ENCODE measurements around the gene SIGLEC7. TPM values are rescaled to one million over a fixed set of nuclear protein-coding genes. Genes with fewer than 3 reads are reported as not detected.

The SIGLEC7 gene
- total RNA-seq: 0.44 TPM

DNA sequence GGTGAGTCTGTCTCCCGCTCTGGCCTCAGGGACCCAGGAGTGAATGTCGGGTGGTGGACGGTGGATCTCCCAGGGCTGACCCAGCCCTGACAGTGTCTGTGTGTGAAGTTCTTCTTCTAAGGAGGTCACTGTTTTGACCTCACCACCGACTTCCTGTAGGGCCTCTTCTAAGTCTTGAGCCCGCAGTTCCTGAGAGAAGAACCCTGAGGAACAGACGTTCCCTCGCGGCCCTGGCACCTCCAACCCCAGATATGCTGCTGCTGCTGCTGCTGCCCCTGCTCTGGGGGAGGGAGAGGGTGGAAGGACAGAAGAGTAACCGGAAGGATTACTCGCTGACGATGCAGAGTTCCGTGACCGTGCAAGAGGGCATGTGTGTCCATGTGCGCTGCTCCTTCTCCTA lies at the start of gene SIGLEC7:
SIGLEC7 (plus strand) TSS at position 183 of the 400 bp plus-strand sequence; CDS start at position 252, 69 bp downstream.
- ATAC-seq: no peak

DNA sequence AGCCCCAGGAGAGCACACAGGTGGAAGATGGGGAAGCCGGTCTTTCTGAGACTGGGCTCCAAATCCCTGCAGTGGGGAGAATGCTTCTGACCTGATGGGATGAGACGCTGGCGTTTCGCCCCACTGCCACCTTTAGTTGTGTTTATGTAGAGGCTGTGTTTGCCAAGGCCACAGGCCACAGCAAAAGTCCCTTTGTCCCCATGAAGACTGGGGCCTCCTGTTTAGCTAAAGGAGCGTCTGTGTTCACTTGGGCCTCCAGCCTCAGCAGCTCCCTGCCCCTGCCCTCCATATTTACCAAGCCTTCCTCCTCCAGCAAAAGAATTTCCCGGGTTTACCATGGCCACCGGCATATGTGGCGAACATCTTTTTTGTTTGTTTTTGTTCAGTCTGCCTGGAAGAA lies 49.0 kb upstream of the SIGLEC7 start:
- no peak for ATAC-seq

DNA sequence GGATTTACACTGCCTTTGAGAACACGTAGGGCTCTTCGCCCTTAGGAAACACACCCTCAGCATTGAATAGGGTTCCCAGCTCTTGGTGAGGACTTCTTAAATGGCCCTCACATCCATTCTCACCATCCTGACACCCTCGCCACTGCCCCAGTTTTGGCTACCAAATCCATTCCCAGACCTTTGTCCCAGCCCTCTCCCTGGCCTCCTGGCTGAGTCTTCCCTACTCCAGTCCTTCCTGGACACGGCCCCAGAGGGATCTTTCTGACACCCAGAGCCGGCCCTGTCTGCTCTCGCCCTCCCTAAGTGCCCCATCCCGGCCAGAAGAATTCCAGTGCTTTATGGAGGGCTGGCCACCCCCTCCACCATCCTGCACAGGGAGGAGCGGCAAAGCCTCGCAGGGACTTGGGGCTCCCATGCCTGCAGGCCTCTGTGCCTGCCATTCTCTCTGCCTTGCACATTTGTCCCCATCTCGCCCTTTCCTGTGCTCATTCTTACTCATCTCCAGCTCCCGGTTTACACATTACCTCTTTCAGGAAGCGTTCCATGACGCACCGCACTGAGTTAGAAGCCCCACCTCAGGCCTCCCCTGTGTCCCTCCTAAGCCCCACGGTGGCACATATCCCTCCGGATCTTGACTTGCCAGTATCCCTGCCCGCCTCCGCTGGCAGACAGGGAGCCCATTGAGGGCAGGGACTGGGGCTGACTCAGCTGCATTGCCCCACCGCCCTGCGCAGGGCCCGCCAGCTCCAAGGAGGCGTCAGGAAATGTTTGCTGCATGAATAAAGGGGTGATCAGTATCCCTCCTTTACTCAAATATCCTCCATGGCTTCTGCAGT lies 48.4 kb upstream of the SIGLEC7 start:
- ATAC-seq: peak; percentile 69

DNA sequence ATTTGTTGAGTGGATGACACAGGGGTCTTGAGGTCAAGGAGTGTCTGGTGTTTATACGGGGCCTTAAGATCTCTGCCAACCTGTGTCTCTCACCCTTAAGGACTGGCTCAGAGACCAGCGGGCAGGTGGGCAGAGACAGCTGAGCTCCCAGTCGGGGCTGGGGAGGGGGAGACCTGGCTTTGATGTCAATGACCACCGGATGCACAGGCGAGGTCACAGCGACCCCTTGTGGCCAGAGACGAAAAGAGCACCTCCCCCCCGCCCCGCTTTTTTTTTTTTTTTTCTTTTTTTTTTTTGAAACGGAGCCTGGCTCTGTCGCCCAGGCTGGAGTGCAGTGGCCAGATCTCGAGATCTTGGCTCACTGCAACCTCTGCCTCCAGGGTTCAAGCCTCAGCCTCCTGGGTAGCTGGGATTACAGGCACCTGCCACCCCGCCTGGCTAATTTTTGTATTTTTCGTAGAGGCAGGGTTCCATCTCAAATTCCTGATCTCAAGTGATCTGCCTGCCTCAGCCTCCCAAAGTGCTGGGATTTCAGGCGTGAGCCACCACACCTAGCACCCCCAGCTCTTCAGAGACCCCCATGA lies 47.3 kb upstream of the SIGLEC7 start:
- ATAC-seq: peak; percentile 3

DNA sequence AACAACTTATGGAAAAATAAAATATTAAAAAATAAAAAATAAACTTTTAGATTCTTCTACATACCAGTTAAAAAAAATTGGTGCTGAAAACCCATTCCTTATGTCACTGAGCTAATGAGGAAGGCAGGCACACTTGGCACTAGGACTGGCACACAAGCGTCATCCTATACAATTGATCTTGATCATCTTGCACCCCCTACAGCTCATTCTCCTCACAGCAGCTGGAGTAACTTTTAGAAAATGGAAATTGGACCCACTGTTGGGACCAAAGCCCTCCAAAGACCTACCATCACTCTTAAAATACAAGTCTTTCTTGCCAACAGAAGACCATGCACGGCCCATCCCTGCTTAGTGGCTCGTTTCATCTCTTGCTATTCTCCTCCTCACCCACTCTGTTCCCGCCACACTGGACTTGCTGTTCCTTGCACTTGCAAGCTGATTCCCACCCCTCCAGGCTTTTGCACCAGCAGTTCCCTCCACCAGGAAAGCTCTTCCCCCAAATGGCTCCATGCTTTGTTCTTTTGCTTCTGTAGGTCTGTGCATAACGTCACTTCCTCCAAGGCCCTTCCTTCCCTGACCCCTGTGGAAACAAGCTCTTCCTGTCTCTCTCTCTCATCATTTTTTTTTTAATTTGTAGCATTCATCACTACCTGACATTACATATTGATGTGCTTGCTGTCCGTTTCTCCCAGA lies 45.5 kb upstream of the SIGLEC7 start:
- ATAC-seq: peak; percentile 29

DNA sequence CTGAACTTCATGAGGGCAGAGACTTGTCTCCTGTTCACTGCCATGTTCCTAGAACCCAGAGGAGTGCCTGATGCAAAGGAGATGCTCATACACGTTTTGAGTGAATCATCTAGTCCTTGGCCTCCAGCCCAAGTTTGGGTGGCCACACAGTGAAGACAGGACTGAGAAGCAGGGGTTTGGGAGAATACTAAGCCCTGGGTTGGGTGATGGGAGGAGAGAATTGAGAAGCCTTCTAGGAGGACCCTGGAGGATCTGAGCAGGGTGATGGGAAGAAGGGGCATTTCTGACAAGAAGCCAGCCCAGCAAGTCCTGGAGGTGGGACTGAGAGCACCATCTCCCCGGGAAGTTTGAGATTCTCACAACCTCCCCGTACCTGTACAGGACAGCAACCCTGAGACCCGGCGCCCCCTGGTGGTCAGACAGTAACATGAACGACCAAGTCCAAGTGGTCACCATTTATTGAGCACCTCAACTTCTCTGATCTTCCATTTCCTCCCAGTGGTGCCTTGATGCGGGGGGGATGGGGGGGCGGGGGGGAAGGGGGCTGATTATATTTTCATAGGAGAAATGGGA lies 44.8 kb upstream of the SIGLEC7 start:
- peak; percentile 64 for ATAC-seq

DNA sequence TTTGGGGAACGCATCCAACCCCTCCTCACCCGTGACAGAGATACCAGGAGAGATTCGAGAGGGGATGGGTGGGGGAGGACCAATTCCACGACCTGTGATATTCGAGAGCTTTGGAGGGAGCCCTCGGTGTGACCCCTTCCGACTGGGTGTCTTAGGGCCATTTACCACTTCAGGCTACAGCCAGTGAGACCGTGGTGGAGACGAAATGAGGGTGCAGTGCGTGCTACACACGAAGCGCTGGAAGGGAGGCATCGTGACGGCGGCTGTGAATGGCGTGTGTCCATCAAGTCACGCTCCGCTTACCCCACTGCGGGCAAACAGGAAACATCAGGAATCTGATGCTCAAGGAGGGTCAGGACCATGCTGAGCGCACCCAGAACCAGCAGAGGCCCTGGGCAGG lies 44.3 kb upstream of the SIGLEC7 start:
- ATAC-seq: no peak

DNA sequence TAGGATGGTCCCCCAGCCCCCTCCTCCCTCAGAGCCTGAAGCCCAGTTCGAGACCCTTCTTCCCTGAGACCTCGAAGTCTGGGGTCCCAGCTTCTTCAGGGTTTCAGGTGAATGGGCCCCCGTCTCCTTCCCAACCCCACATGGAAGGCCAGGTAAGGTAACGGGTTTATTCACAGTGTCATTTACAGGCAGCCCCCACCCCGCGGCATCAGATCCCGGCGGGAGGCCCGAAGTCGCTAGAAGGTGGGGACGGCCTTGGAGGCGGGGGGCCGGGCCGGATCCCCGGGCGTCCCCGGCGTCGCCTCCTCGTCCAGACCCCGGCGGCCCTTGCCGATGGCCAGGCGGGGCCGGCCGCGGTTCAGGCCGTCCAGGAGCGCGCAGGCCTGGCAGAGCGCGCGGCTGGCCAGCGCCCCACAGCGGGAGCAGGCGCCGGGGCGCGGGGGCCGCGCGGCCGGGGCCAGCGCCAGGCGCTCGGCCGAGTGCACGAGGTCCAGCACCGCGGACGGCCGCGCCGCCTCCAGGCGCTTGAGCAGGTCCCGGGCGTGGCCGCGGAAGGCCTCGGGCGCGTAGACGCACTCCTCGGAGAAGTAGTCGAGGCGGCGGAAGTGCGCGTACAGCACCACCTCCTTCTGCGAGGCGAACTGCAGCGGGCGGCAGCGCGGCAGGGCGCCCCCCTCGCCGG lies 43.6 kb upstream of the SIGLEC7 start:
- no peak for ATAC-seq

DNA sequence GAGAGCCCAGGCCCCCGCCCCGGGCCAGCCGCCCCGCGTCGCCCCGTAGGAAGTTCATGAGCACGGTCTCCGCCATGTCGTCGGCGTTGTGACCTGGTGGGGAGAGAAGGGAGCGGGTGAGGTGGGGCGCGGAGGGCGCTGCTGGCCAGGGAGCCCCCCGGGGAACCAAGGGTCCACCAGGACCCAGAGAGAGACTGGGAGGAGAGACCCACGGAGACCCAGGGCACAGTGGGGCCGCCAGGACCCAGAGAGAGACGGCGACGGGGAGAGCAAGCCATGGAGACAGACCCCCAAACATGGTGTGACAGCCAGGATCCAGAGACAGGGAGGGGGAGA lies 43.1 kb upstream of the SIGLEC7 start:
- no peak for ATAC-seq

DNA sequence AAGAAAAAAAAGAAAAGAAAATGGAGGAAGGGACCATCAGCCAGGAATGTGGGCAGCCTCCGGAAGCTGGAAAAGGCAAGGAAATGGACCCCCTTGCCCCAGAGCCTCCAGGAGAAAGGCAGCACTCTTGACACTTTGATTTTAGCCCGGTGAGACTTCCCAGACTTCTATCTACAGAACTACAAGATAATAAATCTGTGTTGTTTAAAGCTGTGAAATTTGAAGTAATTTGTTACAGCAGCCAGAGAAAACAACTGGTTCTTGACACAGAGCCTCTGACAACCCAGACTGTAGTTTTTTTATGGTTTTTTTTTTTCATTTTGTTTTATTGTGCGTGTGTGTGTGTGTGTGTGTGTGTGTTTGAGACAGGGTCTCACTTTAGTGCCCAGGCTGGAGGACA lies 41.5 kb upstream of the SIGLEC7 start:
- no peak for ATAC-seq

DNA sequence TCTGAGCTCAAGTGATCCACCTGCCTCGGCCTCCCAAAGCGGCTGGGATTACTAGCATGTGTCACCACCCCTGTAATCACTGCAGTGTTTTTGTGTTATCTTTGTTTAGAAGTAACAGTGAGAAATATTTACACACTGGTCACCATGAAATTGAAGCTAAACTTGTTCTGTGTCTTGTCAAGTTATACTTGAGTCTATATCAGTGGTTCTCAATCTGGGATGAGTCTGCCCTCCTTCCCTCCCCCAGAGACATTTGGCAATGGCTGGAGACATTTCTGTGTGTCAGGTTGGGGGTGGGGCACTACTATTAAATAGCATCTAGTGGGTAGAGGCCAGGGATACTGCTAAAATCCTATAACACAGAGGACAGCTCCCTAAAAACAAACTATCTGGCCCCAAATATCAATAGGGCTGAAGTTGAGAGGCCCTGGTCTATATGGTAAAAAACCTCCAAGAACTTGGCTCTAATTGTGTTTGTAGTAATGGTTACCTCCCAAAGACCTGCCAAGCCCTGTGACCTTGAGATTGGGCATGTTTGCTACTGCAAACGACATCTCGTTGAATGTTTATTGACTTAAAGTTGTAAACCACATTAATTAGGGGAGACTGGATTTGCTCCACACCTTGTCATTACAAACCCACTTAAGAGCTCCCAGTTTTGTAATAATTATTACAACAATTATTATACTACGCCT lies 40.8 kb upstream of the SIGLEC7 start:
- ATAC-seq: no peak

DNA sequence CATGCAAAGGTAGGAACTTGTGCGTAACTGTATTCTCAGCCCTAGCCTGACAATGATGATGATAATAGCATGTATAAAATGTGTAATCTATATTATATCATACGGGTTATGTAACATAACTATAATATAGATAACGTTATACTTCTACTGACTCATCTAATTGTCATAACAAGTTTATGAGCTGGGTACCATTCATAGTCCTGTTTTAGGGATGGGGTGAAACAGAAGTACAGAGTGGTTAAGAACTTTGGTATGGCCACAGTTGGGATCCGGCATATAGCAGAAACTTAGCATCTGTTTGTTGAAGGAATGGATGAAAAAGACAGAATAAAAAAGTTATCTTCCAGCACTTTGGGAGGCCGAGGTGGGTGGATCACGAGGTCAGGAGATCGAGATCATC lies 39.1 kb upstream of the SIGLEC7 start:
- ATAC-seq: no peak

DNA sequence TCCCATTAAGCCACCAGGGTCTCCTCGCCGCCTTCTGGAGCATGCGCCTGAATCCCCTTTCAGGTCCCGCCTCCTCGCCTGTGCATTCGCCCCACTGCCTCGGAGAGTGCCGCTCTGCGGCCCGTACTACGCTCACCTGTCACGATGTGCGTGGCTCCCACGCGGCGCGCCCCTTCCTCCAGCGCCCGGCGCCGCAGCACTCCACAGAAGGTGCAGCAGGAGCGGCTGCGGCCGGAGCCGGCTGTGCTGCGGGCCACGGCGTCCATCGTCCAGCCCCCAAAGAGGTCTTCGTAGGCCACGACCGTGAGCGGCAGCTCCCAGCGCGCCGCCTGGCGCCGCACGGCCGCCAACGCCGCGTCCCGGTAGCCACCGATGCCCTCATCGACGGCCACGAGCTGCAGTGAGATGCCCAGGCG lies 38.2 kb upstream of the SIGLEC7 start:
- ATAC-seq: no peak

DNA sequence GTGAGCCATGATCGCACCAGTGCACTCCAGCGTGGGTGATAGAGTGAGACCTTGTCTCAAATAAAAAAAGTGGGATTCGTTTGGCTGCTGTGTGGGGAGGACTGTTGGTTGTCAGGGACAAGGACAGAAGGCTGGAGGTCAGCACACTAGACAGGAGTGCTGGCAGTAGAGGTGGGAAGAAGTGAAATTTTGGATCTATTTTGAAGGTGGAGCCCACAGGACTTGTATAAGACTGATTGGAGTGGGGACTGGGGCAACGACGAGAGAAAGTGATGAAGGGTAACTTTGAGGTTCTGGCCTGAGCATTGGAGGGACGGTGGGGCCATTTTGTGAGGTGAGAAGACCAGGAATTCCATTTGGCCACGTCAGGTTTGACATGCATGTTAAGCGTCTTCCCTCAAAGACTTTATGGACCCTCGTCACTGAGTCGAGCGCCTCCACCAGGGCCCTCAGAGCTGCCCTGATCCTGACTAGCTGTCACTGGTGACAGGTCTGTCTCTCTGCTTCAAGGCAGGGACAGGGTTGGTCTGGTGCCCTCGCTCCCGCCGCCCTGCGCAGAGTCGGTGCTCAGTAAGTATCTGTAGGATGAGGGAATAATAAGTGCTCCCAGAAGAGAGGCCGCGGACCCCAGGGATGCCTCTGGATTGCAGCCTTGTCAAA lies 34.6 kb upstream of the SIGLEC7 start:
- peak; percentile 16 for ATAC-seq

DNA sequence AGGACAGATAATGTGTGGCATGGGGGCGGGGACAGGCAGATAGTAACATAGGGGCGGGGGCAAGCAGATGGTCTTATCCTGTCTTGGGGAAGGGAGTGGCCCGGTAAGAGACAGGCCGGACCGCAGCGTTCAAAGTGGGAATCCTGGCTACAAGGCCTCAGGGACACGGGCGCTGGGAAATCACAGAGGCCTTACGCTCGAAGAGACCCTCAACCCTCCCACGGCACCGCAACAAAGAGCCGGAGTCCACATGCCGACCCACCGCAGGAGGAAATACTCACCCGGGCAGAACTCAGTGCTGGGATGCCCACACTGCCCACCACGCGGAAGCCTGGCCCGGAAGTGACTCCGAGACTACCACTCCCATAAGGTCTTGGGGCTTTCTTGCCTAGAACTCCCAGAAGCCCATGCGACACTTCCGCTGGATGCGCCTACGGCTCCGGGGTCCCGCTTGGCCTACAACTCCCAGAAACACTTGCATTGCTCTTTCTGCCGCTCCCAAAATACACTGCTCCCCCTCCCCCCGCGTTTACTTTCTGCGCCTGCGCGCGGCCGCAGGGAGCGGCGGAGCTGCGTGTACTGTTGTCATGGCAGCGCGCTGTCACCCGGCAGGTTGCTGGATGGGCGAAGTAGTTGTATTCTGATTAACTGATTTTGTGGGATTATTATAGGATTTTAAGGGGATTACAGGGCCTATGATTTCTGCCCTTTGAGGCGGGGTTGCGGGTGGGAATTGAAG lies 33.9 kb upstream of the SIGLEC7 start, which contains the start of gene CTU1:
CTU1 (minus strand) TSS at position 344 of the 739 bp plus-strand sequence. CDS start 3,840 bp downstream, outside the sequence.
- ATAC-seq: peak; percentile 92

DNA sequence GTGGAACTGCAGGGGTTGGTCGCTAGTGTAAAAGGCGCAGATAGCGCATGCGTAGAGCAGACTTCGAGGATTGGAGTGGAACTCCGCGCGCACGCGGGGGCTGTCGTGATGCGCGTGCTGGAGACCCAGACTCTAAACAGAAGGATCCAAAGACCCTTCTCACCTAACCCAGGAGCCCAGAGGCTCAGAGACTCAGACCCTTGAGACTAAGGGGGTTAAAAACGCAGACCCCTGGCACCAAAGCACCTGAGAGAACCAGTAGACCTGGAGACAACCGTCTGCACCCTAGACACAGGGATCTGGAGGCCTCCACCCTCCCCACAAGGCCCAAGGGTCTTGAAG lies 33.3 kb upstream of the SIGLEC7 start:
- ATAC-seq: peak; percentile 0

DNA sequence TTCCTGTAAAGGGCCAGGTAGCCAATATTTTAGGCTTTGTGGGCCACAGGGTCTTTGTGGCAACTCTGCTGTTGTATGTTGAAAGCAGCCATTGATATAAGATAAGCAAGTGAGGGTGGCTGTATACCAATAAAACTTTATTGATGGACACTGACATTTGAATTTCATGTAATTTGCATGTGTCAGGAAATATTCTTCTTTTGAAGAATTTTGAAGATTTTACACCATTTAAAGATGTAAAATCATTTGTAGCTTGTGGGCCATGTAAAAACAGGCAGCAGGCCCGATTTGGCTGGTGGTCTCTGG lies 31.5 kb upstream of the SIGLEC7 start:
- no peak for ATAC-seq

DNA sequence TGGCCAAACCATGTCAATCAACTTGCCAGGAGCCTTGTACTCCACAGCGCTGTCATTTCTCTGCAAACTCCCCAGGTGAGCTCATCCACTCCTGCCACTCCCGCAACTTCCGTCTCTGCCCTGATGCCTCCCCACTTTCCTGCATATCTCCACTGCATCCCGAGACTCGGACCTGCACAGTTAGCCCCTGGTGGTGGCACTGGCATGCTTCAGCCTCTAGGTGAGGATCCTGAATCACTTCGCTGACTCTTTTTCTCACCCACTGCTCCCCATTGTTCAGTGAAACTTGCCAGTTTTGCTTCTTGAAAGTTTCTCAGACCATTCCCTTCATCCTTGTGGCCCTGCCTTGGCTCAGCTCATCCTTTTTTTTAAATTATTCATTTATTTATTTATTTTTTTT lies 30.5 kb upstream of the SIGLEC7 start:
- ATAC-seq: peak; percentile 5

DNA sequence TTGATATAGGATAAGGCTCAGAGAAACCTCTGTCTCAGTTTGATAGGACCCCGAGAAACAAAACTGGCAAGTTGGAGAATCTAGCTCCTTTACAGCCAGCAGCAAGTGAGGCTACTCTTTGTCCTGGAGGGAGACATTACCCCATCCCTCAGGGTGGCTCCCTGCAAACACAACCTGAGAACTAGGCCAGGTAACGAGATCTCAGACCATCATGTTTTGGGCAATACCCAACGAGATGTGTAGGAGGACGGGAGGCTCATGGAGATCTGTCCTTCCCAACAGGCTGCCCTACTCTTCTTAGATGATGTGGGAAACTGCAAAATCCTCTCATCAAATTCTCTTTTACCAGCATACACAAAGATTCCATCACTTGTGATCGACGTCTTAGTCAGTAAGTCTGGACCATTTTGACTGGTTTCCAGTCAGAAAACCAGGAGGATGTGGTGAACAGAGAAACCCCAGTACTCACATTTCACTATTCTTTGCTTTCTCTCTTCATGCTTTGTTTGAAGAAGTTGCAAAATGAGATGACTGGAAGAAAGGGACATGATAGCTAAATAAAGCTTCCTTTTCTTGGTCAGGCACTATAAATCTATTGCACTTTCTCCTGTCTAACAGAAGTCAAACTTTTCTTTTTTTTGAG lies 27.9 kb upstream of the SIGLEC7 start:
- no peak for ATAC-seq

DNA sequence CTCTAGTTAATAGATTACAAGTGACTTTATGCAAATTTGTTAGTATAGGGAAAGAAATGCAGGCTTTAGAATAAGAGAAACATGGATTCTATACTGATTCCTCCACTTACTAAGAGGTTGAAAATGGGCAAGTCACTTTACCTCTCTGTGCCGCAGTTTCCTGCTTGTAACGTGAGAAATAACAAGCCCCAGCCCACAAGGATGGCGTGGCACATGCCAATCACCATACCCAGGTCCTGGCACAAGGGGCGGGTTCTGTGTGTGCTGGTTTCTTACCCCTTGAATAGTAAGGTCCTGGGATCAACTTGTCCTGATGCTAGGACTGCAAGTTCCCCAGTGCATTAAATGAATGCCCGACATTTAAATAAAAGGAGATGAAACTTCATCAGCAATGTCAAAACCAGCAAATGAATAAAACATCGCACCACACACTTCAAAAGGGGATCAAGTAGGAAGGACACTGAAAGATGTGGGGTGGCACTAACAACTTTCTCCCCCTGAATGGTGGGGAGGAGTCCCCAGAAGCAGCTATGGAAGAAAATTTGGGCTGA lies 25.3 kb upstream of the SIGLEC7 start:
- ATAC-seq: no peak
